Osteoblast (primary cell): ENCODE data around the gene AHDC1. TPM values are rescaled to one million over a fixed set of nuclear protein-coding genes. Genes with fewer than 3 reads are reported as not detected.

ENCODE experiments used
- DNase-seq: peaks from one replicate; pipeline ENCODE4 v3.0.0; 2011; ENCODE audit warnings: low spot score, mixed read lengths; ENCODE audit not compliant: insufficient read length; ENCODE audit errors: missing footprints
- H2AFZ ChIP-seq: 2 replicates; pipeline ENCODE4 v1.6.0; 2011; ENCODE audit warnings: mild to moderate bottlenecking, low read length
- H3K27ac ChIP-seq: 2 replicates; pipeline ENCODE4 v1.5.1; 2011; ENCODE audit warnings: mild to moderate bottlenecking, low read depth, low read length, moderate library complexity
- H3K27me3 ChIP-seq: 2 replicates; pipeline ENCODE4 v1.6.0; 2012; ENCODE audit warnings: mild to moderate bottlenecking, control low read depth, inconsistent platforms, low read length, moderate library complexity; ENCODE audit not compliant: insufficient read depth
- H3K36me3 ChIP-seq: 2 replicates; pipeline ENCODE4 v1.5.1; 2011; ENCODE audit warnings: mild to moderate bottlenecking, low read length, control low read depth, moderate library complexity; ENCODE audit not compliant: insufficient read depth
- H3K4me1 ChIP-seq: 2 replicates; pipeline ENCODE4 v1.5.1; 2011; ENCODE audit warnings: mild to moderate bottlenecking, low read length, control low read depth, moderate library complexity; ENCODE audit not compliant: insufficient read depth
- H3K4me2 ChIP-seq: 2 replicates; pipeline ENCODE4 v1.6.0; 2011; ENCODE audit warnings: mild to moderate bottlenecking, low read length; ENCODE audit not compliant: insufficient read depth
- H3K4me3 ChIP-seq: fragments of 200-600 bp; sonication (generic); 3 replicates; pipeline ENCODE4 v1.5.1; 2012; ENCODE audit warnings: mild to moderate bottlenecking, low read length, inconsistent platforms; ENCODE audit not compliant: insufficient read depth
- H3K79me2 ChIP-seq: 2 replicates; pipeline ENCODE4 v1.6.0; 2012; ENCODE audit warnings: mild to moderate bottlenecking, low read length, control low read depth, inconsistent platforms; ENCODE audit not compliant: insufficient read depth
- H3K9me3 ChIP-seq: 2 replicates; pipeline ENCODE4 v1.5.1; 2011; ENCODE audit warnings: low read depth, low read length, control low read depth
- H4K20me1 ChIP-seq: 2 replicates; pipeline ENCODE4 v1.6.0; 2012; ENCODE audit warnings: mild to moderate bottlenecking, low read length, control low read depth; ENCODE audit not compliant: insufficient read depth
- CTCF ChIP-seq: IDR thresholded peaks from 2 replicates; pipeline ENCODE4 v1.5.1; 2011; ENCODE audit warnings: mild to moderate bottlenecking, low read depth, low read length, moderate library complexity; ENCODE audit errors: extremely low read depth
- total RNA-seq: library from RNA; depleted of rRNA; stranded (reverse); fragments of >200 nt; gene quantifications from 2 replicates; pipeline ENCODE4 v1.2.3, GENCODE V29; 2012

AHDC1 gene
- total RNA-seq, 1 donor: 11.2 TPM

DNA sequence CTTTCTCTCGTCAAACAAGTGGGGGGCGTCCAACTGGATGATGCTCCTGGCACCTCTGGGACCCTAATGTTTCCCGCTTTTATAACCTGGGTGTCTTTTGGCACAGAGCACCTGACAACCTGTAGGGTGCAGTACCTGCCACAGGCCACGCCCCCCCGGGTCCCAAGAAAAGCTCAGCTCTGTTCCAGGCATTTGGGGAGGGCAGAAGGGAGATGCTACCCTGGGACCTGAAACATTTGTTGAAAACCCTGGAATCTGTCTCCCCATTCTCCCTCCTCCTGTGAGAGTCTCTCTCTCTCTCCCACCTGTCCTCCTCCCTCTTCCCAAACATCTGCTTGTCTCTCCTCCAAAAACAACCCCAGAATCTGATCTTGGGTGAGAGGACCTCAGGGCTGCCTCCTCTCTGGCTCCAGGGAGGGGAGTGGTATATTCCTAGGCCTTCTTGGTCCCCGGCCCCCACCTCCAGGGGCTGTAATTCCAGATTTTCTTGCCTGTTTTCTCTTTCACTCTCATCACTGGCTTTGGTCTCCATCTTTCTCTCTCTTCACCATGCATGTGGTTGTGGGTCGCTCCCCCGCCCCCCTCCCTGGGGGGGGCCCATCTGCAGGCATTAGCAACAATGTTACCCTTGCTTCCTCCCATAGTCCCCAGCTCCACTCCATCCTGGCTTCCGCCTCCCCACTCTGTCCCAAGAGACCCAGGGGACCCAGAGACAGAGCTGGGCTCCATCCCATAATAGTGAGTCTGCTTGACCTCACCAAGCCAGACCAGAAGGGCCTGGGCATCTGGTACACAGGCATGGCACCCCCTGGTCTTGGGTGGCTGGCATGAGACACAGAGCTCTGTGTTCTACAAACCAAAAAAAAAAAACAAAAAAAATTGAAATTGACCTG is 4.1 kb downstream of the AHDC1 start:
- Histone ChIP-seq H4K20me1 (peaks cover 76% of the 10 kb centered on the region), H3K4me2 (peak overlapping the region; percentile 68), H3K4me3 (peak overlapping the region; percentile 42), H3K9me3 (no peaks in the 10 kb centered on the region), H3K4me1 (peaks cover 59% of the 10 kb centered on the region), H3K79me2 (peaks cover 87% of the 10 kb centered on the region), H3K27me3 (no peaks in the 10 kb centered on the region), H3K27ac (peak overlapping the region; percentile 17), H3K36me3 (no peaks in the 10 kb centered on the region), H2AFZ (no peak overlapping the region)
- peak; percentile 83 for DNase-seq
- no peak for TF ChIP-seq CTCF

- H3K4me3 ChIP-seq: peak overlapping the region; percentile 42
- no peaks in the 10 kb centered on the region for H3K9me3 ChIP-seq
- peak; percentile 99 for DNase-seq
- H3K4me1 ChIP-seq: peaks cover 62% of the 10 kb centered on the region
- no peak overlapping the region for H2AFZ ChIP-seq
- no peak for TF ChIP-seq CTCF
- H3K27ac ChIP-seq: peak overlapping the region; percentile 17
- peaks cover 96% of the 10 kb centered on the region for H3K79me2 ChIP-seq
- peaks cover 84% of the 10 kb centered on the region for H4K20me1 ChIP-seq
- no peaks in the 10 kb centered on the region for H3K36me3 ChIP-seq
- H3K4me2 ChIP-seq: peak overlapping the region; percentile 68
- H3K27me3 ChIP-seq: no peaks in the 10 kb centered on the region
These were observed 4.9 kb downstream of the AHDC1 start for GRCh38 chr1:27598902-27599528.

GRCh38 chr1:27598295-27598687 is 5.7 kb downstream of the AHDC1 start:
- no peak overlapping the region for H3K27ac ChIP-seq
- DNase-seq: peak; percentile 93
- H3K27me3 ChIP-seq: no peaks in the 10 kb centered on the region
- no peak overlapping the region for H3K4me3 ChIP-seq
- H3K4me2 ChIP-seq: peak overlapping the region; percentile 68
- no peaks in the 10 kb centered on the region for H3K36me3 ChIP-seq
- TF ChIP-seq CTCF: no peak
- peaks cover 62% of the 10 kb centered on the region for H3K4me1 ChIP-seq
- H3K79me2 ChIP-seq: peaks cover 99% of the 10 kb centered on the region
- no peak overlapping the region for H2AFZ ChIP-seq
- H3K9me3 ChIP-seq: no peaks in the 10 kb centered on the region
- H4K20me1 ChIP-seq: peaks cover 92% of the 10 kb centered on the region
